DOHH2 (cell line): ENCODE measurements around the gene DCDC2C.

ENCODE experiments used
- H3F3A ChIP-seq: fragments of 200-600 bp; sonication (generic), shearing (Covaris generic); 2 replicates; pipeline ENCODE4 v1.6.0; 2016; ENCODE audit warnings: antibody characterized with exemption, mild to moderate bottlenecking; ENCODE audit not compliant: control insufficient read depth, insufficient read depth
- H3K27ac ChIP-seq: fragments of 200-600 bp; sonication (generic); 2 replicates; pipeline ENCODE4 v1.5.1; 2014; ENCODE audit warnings: low read depth, mild to moderate bottlenecking, low read length, moderate library complexity
- H3K27me3 ChIP-seq: fragments of 200-600 bp; sonication (generic); 2 replicates; pipeline ENCODE4 v1.6.1; 2014; ENCODE audit warnings: mild to moderate bottlenecking, low read length, mixed read lengths; ENCODE audit not compliant: control insufficient read depth
- H3K36me3 ChIP-seq: fragments of 200-600 bp; sonication (generic); 2 replicates; pipeline ENCODE4 v1.6.1; 2014; ENCODE audit warnings: mild to moderate bottlenecking, low read length, moderate library complexity, mixed read lengths; ENCODE audit not compliant: control insufficient read depth
- H3K4me1 ChIP-seq: fragments of 200-600 bp; sonication (generic); 2 replicates; pipeline ENCODE4 v1.6.1; 2014; ENCODE audit warnings: mild to moderate bottlenecking, low read length, mixed read lengths; ENCODE audit not compliant: control insufficient read depth
- H3K4me2 ChIP-seq: fragments of 200-600 bp; sonication (generic); 2 replicates; pipeline ENCODE4 v1.6.0; 2014; ENCODE audit warnings: mild to moderate bottlenecking, low read length, moderate library complexity
- H3K4me3 ChIP-seq: fragments of 200-600 bp; sonication (generic); 2 replicates; pipeline ENCODE4 v1.5.1; 2014; ENCODE audit warnings: mild to moderate bottlenecking, low read length, mixed read lengths
- H3K79me2 ChIP-seq: fragments of 200-600 bp; sonication (generic); 2 replicates; pipeline ENCODE4 v1.6.1; 2014; ENCODE audit warnings: mild to moderate bottlenecking, low read length, mixed read lengths; ENCODE audit not compliant: control insufficient read depth
- H3K9me2 ChIP-seq: fragments of 200-600 bp; sonication (generic); replicated peaks from 2 replicates; pipeline ENCODE4 v1.6.1; 2014; ENCODE audit warnings: mild to moderate bottlenecking, low read length, mixed read lengths; ENCODE audit not compliant: control insufficient read depth
- H3K9me3 ChIP-seq: fragments of 200-600 bp; sonication (generic); 2 replicates; pipeline ENCODE4 v1.6.1; 2014; ENCODE audit warnings: antibody characterized with exemption, low read length, mixed read lengths; ENCODE audit not compliant: control insufficient read depth, insufficient read depth
- H4K20me1 ChIP-seq: fragments of 200-600 bp; sonication (generic); 2 replicates; pipeline ENCODE4 v1.6.0; 2014; ENCODE audit warnings: low read depth, mild to moderate bottlenecking, antibody characterized with exemption, low read length, moderate library complexity; ENCODE audit not compliant: control insufficient read depth, insufficient read depth
- EZH2phosphoT487 ChIP-seq: fragments of 200-600 bp; sonication (generic); IDR thresholded peaks from 2 replicates; pipeline ENCODE4 v1.6.1; 2017; ENCODE audit warnings: borderline replicate concordance, mild to moderate bottlenecking, antibody characterized with exemption, low read length, moderate library complexity, mixed read lengths
- TF ChIP-seq, protein P1 (sequence below): fragments of 200-600 bp; sonication (generic); IDR thresholded peaks from one replicate; pipeline ENCODE4 v1.5.1; 2014; ENCODE audit warnings: antibody characterized with exemption, mild to moderate bottlenecking, low read depth, low read length; ENCODE audit not compliant: poor library complexity, severe bottlenecking

The DCDC2C gene

DNA sequence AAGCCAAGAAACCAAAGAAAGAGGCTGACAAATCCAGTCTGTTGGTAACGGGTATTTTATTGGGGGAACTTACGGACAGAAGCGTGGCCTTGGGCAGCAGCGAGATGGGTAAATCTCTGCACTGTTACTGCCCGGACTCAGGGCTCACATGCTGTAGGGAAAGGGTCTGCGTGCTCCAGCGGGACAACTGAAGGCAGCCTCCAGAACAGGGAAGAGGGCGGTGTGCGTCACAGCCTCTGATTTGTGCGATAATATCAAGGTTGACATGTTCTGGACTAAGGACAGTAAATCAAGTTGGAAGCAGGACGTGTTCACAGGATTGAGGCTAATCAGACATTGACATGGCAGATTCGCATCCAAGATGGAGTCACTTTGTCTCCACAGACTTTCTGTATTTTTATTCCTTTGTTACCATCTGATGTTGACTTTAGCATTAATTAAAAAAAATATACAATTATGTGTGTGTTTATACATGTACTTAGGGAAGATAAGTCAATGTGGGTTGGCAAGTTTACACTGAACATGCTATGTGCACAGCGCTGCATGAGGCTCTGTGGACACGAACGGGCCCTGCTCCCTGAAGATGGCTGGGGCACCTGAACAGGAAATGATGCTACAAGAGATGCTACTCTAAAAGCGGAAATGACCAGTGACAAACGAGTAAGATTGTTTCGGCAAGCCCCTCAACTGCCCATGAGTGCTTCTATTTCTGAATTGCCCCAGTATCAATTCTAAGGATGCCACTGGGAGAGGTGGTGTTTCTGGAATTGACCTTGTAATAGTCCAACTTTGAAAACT lies 22.6 kb upstream of the DCDC2C start:
- Histone ChIP-seq H3K27me3 (no peaks in the 10 kb centered on the region; the same call in 1 of the 2 replicates), H3K9me3 (no peaks in the 10 kb centered on the region), H3K36me3 (no peaks in the 10 kb centered on the region), H3K79me2 (no peaks in the 10 kb centered on the region), H3K4me1 (0 out of 2 replicates have a peak, but pooled peaks cover 5% of the 10 kb centered on the region), H3K4me2 (no peak overlapping the region), H3K27ac (no peak overlapping the region), H3F3A (no peaks in the 10 kb centered on the region), H3K4me3 (no peak overlapping the region), H3K9me2 (no peaks in the 10 kb centered on the region), H4K20me1 (no peaks in the 10 kb centered on the region)
- TF ChIP-seq, protein P1, sequence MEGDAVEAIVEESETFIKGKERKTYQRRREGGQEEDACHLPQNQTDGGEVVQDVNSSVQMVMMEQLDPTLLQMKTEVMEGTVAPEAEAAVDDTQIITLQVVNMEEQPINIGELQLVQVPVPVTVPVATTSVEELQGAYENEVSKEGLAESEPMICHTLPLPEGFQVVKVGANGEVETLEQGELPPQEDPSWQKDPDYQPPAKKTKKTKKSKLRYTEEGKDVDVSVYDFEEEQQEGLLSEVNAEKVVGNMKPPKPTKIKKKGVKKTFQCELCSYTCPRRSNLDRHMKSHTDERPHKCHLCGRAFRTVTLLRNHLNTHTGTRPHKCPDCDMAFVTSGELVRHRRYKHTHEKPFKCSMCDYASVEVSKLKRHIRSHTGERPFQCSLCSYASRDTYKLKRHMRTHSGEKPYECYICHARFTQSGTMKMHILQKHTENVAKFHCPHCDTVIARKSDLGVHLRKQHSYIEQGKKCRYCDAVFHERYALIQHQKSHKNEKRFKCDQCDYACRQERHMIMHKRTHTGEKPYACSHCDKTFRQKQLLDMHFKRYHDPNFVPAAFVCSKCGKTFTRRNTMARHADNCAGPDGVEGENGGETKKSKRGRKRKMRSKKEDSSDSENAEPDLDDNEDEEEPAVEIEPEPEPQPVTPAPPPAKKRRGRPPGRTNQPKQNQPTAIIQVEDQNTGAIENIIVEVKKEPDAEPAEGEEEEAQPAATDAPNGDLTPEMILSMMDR, result no peak
- TF ChIP-seq EZH2phosphoT487, result no peak

DNA sequence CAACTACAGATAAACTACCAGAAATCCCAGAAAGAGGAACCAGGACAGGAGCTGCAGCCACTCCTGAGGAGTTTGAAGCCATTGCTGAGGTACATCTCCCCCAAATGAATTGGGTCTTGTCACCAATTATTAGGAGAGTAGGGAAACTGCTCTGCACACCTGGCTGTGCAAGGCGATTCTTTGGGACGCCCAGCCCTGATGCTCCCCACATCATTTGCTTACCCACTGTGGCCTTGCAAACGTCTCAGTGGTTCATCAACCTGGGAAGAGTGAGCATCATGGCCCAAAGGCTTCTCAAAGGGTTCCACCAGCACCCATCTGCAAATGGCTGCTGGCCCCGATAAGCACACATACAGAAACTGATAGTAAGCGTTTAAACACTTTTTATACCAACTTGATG lies 21.8 kb upstream of the DCDC2C start:
- Histone ChIP-seq H3F3A (no peaks in the 10 kb centered on the region), H3K36me3 (no peaks in the 10 kb centered on the region), H3K9me2 (no peaks in the 10 kb centered on the region), H3K27me3 (no peaks in the 10 kb centered on the region; the same call in 1 of the 2 replicates), H3K4me3 (no peak overlapping the region), H4K20me1 (no peaks in the 10 kb centered on the region), H3K4me1 (0 out of 2 replicates have a peak, but pooled peaks cover 5% of the 10 kb centered on the region), H3K27ac (no peak overlapping the region), H3K79me2 (no peaks in the 10 kb centered on the region), H3K4me2 (no peak overlapping the region), H3K9me3 (no peaks in the 10 kb centered on the region)
- no peak for TF ChIP-seq EZH2phosphoT487
- TF ChIP-seq, protein P1, result no peak

DNA sequence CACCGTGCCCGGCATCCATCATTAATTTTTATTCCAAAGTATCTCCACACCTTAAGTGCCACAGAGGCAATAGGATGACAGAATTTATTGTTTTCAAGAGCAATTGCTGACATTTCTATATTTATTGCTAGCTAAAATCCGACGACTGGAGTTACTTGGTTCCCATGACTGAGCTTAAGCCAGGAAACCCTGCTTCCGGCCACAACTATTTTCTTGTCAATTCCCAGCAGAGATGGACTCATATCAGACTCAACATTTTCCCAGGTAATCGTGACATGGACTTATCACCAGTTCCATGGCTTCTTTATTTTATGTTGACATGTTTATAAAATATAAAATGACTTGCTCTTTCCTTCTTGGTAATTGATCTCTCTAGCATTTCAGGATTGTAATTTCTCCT lies 20.6 kb upstream of the DCDC2C start:
- H3K9me2 ChIP-seq, result no peaks in the 10 kb centered on the region
- H3K79me2 ChIP-seq, result no peaks in the 10 kb centered on the region
- H3K4me1 ChIP-seq, result 0 out of 2 replicates have a peak, but pooled peaks cover 5% of the 10 kb centered on the region
- TF ChIP-seq, protein P1, result no peak
- TF ChIP-seq EZH2phosphoT487, result no peak
- no peaks in the 10 kb centered on the region for H3F3A ChIP-seq
- no peaks in the 10 kb centered on the region for H3K9me3 ChIP-seq
- H3K4me2 ChIP-seq, result no peak overlapping the region
- H3K36me3 ChIP-seq, result no peaks in the 10 kb centered on the region
- H3K27ac ChIP-seq, result no peak overlapping the region
- H3K4me3 ChIP-seq, result no peak overlapping the region
- no peaks in the 10 kb centered on the region; the same call in 1 of the 2 replicates for H3K27me3 ChIP-seq
- no peaks in the 10 kb centered on the region for H4K20me1 ChIP-seq
